Measurements from ENCODE around the gene DNASE1L2. TPM values are rescaled to one million over a fixed set of nuclear protein-coding genes. Genes with fewer than 3 reads are reported as not detected.

DNASE1L2 gene
- total RNA-seq, 2 experiments from 2014 or later: 6.6 to 9.8 TPM

DNA sequence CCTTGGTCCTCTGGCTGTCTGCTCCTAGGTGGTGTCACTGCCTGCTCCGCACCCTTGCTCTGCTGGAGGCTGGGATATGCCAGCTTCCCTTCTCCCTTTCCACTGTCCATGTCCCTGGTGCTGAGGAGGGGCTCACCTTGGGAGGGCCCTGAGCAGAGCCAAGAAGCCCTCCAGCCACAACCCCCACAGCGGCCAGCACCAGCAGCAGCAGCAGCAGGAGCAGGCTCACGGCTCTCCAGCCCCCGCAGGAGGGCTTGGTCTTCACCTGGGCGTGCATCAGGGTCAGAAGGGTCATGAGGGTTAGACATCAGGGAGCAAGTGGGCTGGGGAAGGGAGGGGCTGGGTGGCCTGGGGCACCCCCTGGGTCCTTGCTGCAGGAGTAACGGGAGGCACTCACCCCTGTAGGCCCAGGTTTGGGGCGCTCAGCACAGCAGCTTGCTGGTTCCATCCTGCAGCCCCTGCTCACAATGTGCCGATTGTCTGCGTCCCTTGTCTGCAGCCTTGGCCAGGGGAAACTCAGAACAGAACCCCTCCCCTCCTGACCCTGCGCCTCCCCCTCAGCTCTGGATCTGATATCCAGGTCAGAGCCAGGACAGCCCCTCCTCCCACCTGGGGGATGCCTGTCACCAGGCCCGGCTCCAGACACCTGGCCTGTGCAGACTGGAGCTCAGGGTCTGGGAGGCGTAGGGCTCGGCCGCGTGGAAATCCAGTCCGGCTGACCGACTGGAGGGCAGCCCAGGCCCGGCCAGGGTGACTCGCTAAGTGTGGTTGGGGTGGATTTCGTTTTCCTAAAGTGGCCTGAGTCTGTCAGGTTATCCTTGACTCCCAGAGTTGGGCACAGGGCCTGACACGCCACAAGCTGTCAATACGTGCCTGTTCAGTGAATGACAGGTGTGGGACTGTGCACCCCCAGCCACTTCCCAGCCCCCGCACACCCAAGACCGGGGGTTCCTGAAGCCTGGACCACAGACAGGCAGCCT is 25.6 kb upstream of the DNASE1L2 start, which contains the start of gene BRICD5:
Gene BRICD5, minus strand, starts transcription at position 478 of the 980 bp plus-strand sequence. Its CDS starts 30 bp downstream, at position 448.
- no TSS peak for BruUV-seq (replicated peaks)

DNA sequence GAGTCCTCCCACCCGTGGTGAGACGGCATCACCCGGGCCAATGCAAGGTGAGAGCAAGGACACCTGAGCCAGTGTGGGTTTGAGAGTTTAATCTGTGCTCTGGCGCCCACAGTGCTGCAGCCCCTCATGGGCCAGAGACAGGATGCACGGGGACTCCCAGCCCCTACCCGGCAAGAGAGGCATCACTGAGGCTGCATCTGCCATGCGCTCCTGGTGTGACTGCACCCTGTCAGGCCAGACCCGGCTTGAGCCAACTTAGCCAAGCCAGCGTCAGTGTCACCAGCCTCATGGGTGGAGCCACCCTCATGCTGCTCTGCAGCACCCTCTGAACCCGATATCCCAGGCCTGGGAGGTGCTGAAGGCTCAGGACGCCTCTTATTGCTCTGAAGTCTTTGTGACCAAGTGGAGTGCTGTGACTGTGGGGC is 24.3 kb upstream of the DNASE1L2 start:
- DNase-seq (ENCODE audit: low spot score): no peak
- Histone ChIP-seq H3K27ac (ENCODE audit: low read depth, low read length, poor library complexity, severe bottlenecking) (no peak overlapping the region), H4K20me1 (ENCODE audit: insufficient read depth, low read length) (peaks cover 13% of the 10 kb centered on the region; the same call in 1 of the 2 replicates), H3K4me1 (ENCODE audit: insufficient read depth, low read length, poor library complexity, severe bottlenecking) (peaks cover 27% of the 10 kb centered on the region), H3K4me2 (ENCODE audit: low read length) (peak overlapping the region; percentile 78), H3K9me3 (ENCODE audit: low read length) (no peaks in the 10 kb centered on the region), H3K4me3 (ENCODE audit: low read depth, low read length, poor library complexity, severe bottlenecking) (peak overlapping the region; percentile 98), H3K9me2 (ENCODE audit: insufficient read depth, low read length) (no peaks in the 10 kb centered on the region), H3K79me2 (ENCODE audit: insufficient read depth, low read depth, low read length) (peaks cover 26% of the 10 kb centered on the region; the same call in 1 of the 2 replicates), H2AFZ (ENCODE audit: low read length) (no peak overlapping the region), H3K36me3 (ENCODE audit: insufficient read depth, low read length) (peaks cover 47% of the 10 kb centered on the region)
- POLR2A ChIA-PET: interaction anchor here (0.6 kb wide), 1 partner anchor 52 kb away, joined by 3 read pairs; no protein-coding TSS in a partner anchor
- intact Hi-C loops (cut with micrococcal nuclease; ENCODE audit: unreplicated experiment): no loop called here
- no TSS peak for BruUV-seq (replicated peaks)
- TF ChIP-seq EZH2phosphoT487 (IDR thresholded peaks at IDR 0.05; ENCODE audit: borderline replicate concordance, low read depth, low read length): no peak
- TF ChIP-seq, protein P1, sequence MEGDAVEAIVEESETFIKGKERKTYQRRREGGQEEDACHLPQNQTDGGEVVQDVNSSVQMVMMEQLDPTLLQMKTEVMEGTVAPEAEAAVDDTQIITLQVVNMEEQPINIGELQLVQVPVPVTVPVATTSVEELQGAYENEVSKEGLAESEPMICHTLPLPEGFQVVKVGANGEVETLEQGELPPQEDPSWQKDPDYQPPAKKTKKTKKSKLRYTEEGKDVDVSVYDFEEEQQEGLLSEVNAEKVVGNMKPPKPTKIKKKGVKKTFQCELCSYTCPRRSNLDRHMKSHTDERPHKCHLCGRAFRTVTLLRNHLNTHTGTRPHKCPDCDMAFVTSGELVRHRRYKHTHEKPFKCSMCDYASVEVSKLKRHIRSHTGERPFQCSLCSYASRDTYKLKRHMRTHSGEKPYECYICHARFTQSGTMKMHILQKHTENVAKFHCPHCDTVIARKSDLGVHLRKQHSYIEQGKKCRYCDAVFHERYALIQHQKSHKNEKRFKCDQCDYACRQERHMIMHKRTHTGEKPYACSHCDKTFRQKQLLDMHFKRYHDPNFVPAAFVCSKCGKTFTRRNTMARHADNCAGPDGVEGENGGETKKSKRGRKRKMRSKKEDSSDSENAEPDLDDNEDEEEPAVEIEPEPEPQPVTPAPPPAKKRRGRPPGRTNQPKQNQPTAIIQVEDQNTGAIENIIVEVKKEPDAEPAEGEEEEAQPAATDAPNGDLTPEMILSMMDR (conservative IDR thresholded peaks at IDR 0.05; ENCODE audit: low read length): no peak
- CTCF ChIA-PET (ENCODE audit: unreplicated experiment): no interaction called here

More for the DNA sequence above, 25.6 kb upstream of the DNASE1L2 start, which contains the start of gene BRICD5:
- POLR2A ChIA-PET: no interaction called here
- Histone ChIP-seq H3K4me2 (ENCODE audit: low read length) (peak within 1 kb of the TSS; percentile 78; the same call in 1 of the 2 replicates), H3K4me1 (ENCODE audit: insufficient read depth, low read length, poor library complexity, severe bottlenecking) (peaks cover 26% of the 10 kb centered on the region), H4K20me1 (ENCODE audit: insufficient read depth, low read length) (peaks cover 13% of the 10 kb centered on the region; the same call in 1 of the 2 replicates), H3K36me3 (ENCODE audit: insufficient read depth, low read length) (peaks cover 46% of the 10 kb centered on the region), H3K79me2 (ENCODE audit: insufficient read depth, low read depth, low read length) (peaks cover 30% of the 10 kb centered on the region; the same call in 1 of the 2 replicates), H3K9me3 (ENCODE audit: low read length) (no peaks in the 10 kb centered on the region), H3K4me3 (ENCODE audit: low read depth, low read length, poor library complexity, severe bottlenecking) (no peak within 1 kb of the TSS), H3K27ac (ENCODE audit: low read depth, low read length, poor library complexity, severe bottlenecking) (no peak within 1 kb of the TSS), H2AFZ (ENCODE audit: low read length) (no peak within 1 kb of the TSS), H3K9me2 (ENCODE audit: insufficient read depth, low read length) (no peaks in the 10 kb centered on the region)
- CTCF ChIA-PET (ENCODE audit: unreplicated experiment): no interaction called here
- intact Hi-C loops (cut with micrococcal nuclease; ENCODE audit: unreplicated experiment): no loop called here
- no peak for TF ChIP-seq EZH2phosphoT487 (IDR thresholded peaks at IDR 0.05; ENCODE audit: borderline replicate concordance, low read depth, low read length)
- TF ChIP-seq, protein P1 (conservative IDR thresholded peaks at IDR 0.05; ENCODE audit: low read length): no peak
- DNase-seq (ENCODE audit: low spot score): no peak

Measured in OCI-LY7 (cell line).